Measurements from ENCODE around the gene NAIP. TPM values are rescaled to one million over a fixed set of nuclear protein-coding genes. Genes with fewer than 3 reads are reported as not detected.
"Not testable (repeated sequence)": the region's sequence is repeated elsewhere in the genome, so short reads cannot be mapped to it uniquely, and the experiment has no call there.

Gene NAIP
- total RNA-seq, 2 experiments from 2014 or later: 6.8 to 7.3 TPM

DNA sequence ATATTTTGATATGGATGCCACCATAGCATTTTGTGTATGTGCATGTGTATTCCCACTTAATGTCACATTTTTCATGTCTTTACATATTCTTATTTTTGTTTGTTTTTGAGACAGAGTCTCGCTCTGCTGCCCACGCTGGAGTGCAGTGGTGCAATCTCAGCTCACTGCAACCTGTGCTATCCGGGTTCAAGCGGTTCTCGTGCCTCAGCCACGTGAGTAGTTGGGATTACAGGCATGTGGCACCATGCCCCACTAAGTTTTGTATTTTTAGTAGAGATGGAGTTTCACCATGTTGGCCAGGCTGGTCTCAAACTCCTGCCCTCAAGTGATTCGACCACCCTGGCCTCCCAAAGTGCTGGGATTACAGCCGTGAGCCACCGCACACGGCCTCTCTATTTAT lies 72.1 kb downstream of the NAIP start:
- H3K27me3 Mint-ChIP-seq; H3K4me3 ChIP-seq (ENCODE audit: low read length); H3K4me1 Mint-ChIP-seq (ENCODE audit: low read depth); POLR2A ChIA-PET; H3K27me3 ChIP-seq (ENCODE audit: control insufficient read depth in 1 of 2, insufficient read depth in 2 of 2, low read length in 2 of 2); H3K36me3 ChIP-seq (ENCODE audit: insufficient read depth, low read length); intact Hi-C loops (cut with DNase I, micrococcal nuclease); DNase-seq; ATAC-seq (ENCODE audit: poor library complexity); H3K4me1 ChIP-seq (ENCODE audit: insufficient read depth, low read length); H3K4me3 Mint-ChIP-seq; H3K27ac Mint-ChIP-seq; H3K9me3 Mint-ChIP-seq; H3K27ac ChIP-seq (ENCODE audit: low read depth in 1 of 2, low read length in 2 of 2); H3K36me3 Mint-ChIP-seq (ENCODE audit: low read depth); H3K9me3 ChIP-seq (ENCODE audit: control insufficient read depth in 1 of 2, insufficient read depth in 1 of 2, low read length in 2 of 2); CTCF ChIA-PET: not testable (repeated sequence)

DNA sequence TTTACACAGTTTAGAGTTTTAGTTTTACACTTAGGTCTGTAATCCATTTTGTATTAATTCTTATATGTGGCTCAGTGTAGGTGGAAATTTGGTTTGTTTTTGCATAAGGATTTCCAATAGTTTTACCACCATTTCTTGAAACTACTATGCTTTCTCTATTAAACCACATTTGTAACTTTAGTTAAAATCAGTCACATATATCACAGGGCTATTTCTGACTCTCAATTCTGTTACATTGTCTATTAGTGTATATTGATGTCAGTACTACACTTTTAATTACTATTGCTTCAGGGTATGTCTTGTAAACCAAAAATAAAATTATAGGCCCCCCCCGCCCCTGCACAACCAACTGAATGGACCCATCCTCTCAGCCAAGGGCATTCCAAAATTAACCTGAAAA lies 92.6 kb downstream of the NAIP start:
- H3K36me3 ChIP-seq (ENCODE audit: insufficient read depth, low read length); DNase-seq; H3K36me3 Mint-ChIP-seq (ENCODE audit: low read depth); POLR2A ChIA-PET; intact Hi-C loops (cut with DNase I, micrococcal nuclease); CTCF ChIA-PET; H3K27ac ChIP-seq (ENCODE audit: low read depth in 1 of 2, low read length in 2 of 2); H3K9me3 ChIP-seq (ENCODE audit: control insufficient read depth in 1 of 2, insufficient read depth in 1 of 2, low read length in 2 of 2); H3K27me3 ChIP-seq (ENCODE audit: control insufficient read depth in 1 of 2, insufficient read depth in 2 of 2, low read length in 2 of 2); H3K4me3 ChIP-seq (ENCODE audit: low read length); H3K27me3 Mint-ChIP-seq; ATAC-seq (ENCODE audit: poor library complexity); H3K4me1 Mint-ChIP-seq (ENCODE audit: low read depth); H3K9me3 Mint-ChIP-seq; H3K4me3 Mint-ChIP-seq; H3K4me1 ChIP-seq (ENCODE audit: insufficient read depth, low read length); H3K27ac Mint-ChIP-seq: not testable (repeated sequence)

DNA sequence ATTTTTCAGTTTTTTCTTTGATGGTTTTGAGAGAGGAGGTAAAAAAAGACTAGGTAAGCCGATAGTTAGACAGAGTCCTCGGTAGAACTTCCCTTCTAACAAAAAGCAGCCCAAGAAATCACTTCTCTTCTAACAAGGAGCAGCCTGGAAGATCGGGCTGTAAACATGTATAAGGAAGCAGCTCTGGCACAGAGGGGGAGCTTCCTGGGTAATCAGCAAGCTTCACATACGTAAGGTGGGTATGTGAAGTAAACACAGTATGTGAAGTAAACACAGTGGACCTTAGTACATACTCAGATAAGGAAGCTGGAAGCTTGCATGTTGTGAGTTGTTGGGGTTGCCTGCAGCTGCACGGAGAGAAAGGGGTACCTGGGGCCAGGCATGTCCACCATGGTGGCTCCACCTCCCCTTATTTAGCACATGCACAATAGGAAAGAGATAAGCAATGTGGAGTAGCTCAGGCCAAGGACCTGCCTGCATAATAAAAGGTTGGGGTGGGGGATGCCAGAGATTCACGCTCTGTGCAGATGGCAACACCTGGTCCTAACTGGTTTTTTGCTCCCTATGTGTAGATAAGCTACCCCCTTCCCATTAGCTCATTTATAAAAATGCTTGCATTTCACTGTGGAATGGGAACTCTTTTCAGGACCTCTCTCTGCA lies 93.3 kb downstream of the NAIP start:
- H3K4me3 Mint-ChIP-seq; H3K27me3 Mint-ChIP-seq; H3K27ac Mint-ChIP-seq; H3K4me1 Mint-ChIP-seq (ENCODE audit: low read depth); H3K9me3 ChIP-seq (ENCODE audit: control insufficient read depth in 1 of 2, insufficient read depth in 1 of 2, low read length in 2 of 2); intact Hi-C loops (cut with DNase I, micrococcal nuclease); CTCF ChIA-PET; H3K27ac ChIP-seq (ENCODE audit: low read depth in 1 of 2, low read length in 2 of 2); H3K9me3 Mint-ChIP-seq; POLR2A ChIA-PET; H3K36me3 Mint-ChIP-seq (ENCODE audit: low read depth); H3K4me1 ChIP-seq (ENCODE audit: insufficient read depth, low read length); DNase-seq; H3K36me3 ChIP-seq (ENCODE audit: insufficient read depth, low read length); H3K4me3 ChIP-seq (ENCODE audit: low read length); ATAC-seq (ENCODE audit: poor library complexity); H3K27me3 ChIP-seq (ENCODE audit: control insufficient read depth in 1 of 2, insufficient read depth in 2 of 2, low read length in 2 of 2): not testable (repeated sequence)

DNA sequence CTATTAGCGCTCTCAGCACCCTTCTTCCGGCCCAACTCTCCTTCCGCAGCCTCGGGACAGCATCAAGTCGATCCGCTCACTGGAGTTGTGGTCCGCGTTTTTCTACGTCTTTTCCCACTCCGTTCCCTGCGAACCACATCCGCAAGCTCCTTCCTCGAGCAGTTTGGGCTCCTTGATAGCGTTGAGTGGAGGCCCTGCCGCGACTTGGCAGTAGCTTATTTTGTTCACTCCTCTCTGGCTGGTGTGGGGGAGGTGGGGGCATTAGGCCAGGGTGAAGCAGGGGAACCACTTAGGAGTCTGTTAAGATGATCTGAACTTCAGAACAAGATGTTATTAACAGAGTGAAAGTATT lies 100.0 kb downstream of the NAIP start:
- H3K9me3 Mint-ChIP-seq; H3K9me3 ChIP-seq (ENCODE audit: control insufficient read depth in 1 of 2, insufficient read depth in 1 of 2, low read length in 2 of 2); H3K4me3 Mint-ChIP-seq; H3K4me3 ChIP-seq (ENCODE audit: low read length); CTCF ChIA-PET; H3K27ac Mint-ChIP-seq; H3K27me3 ChIP-seq (ENCODE audit: control insufficient read depth in 1 of 2, insufficient read depth in 2 of 2, low read length in 2 of 2); H3K4me1 ChIP-seq (ENCODE audit: insufficient read depth, low read length); H3K27me3 Mint-ChIP-seq; H3K36me3 ChIP-seq (ENCODE audit: insufficient read depth, low read length); H3K36me3 Mint-ChIP-seq (ENCODE audit: low read depth); POLR2A ChIA-PET; H3K27ac ChIP-seq (ENCODE audit: low read depth in 1 of 2, low read length in 2 of 2); DNase-seq; intact Hi-C loops (cut with DNase I, micrococcal nuclease); H3K4me1 Mint-ChIP-seq (ENCODE audit: low read depth): not testable (repeated sequence)
- ATAC-seq (ENCODE audit: poor library complexity): peak; percentile 64

Other genes with a start within 250 kb of the NAIP start
- gene SERF1A, start 124.7 kb downstream of the NAIP start, total RNA-seq: 10 to 100 TPM in 1 of 2 experiments, 1 to 10 TPM in 1; 6.8 to 10.6 TPM
- 10 to 100 TPM; 67.8 to 76.1 TPM for gene SMN1, start 100.3 kb downstream of the NAIP start, total RNA-seq
- gene GTF2H2, start 42.3 kb upstream of the NAIP start, total RNA-seq: 1 to 10 TPM; 7.2 to 7.9 TPM